HepG2 (cell line): Measurements from ENCODE around the gene DSTN. TPM values are rescaled to one million over a fixed set of nuclear protein-coding genes. Genes with fewer than 3 reads are reported as not detected.
A peak's percentile ranks its signal among the peaks of the same experiment; 100 is the strongest.

Experiments
- ATAC-seq: fragments of 200-7000 bp; cut with Tn5 transposase; 3 replicates; pipeline ENCODE4 v1.9.1; 2020; ENCODE audit warnings: mild to moderate bottlenecking, moderate library complexity
- BruUV-seq: library from RNA; stranded (reverse); fragments of 400-500 nt; replicated peaks from 2 replicates; lab custom pipeline; 2021; lab: Mats Ljungman, UMichigan
- CTCF ChIA-PET: fragments of 300-600 bp; formaldehyde crosslinking; extraction: SDS; loops from one replicate; lab custom pipeline; 2021; ENCODE audit warnings: low total read pairs, inconsistent platforms, low intra/inter-chr PET ratio; lab: Yijun Ruan, JAX
- POLR2A ChIA-PET: fragments of 350-600 bp; sonication (Branson Sonifier 250); formaldehyde crosslinking; loops from one replicate; lab custom pipeline; 2020; ENCODE audit warnings: antibody characterized with exemption, inconsistent platforms; lab: Yijun Ruan, JAX
- DNase-seq: peaks from one replicate; pipeline ENCODE4 v3.0.0-alpha.2; 2015; ENCODE audit warnings: low spot score
- FAIRE-seq: peaks from 3 replicates; lab custom pipeline; 2011; peaks lifted over from hg19 to GRCh38; lab: Jason Lieb, UNC
- H2AFZ ChIP-seq: one replicate; pipeline ENCODE4 v1.6.1; 2011; ENCODE audit warnings: low read length, inconsistent platforms
- H3K27ac ChIP-seq: fragments of 300-600 bp; 3 replicates; pipeline ENCODE4 v1.8.0; 2011; ENCODE audit warnings: mixed run types, mild to moderate bottlenecking, mixed read lengths, low read length, inconsistent platforms; ENCODE audit not compliant: insufficient read depth; ENCODE audit errors: extremely low read length
- H3K27me3 ChIP-seq, 2 experiments: fragments of 200-600 bp in 1 of 2; 2 replicates in 1 of 2; 3 replicates in 1 of 2; pipeline versions ENCODE4 v1.6.0 to v1.8.0; 2011; ENCODE audit warnings: low read length in 2 of 2, mild to moderate bottlenecking in 2 of 2, moderate library complexity in 2 of 2, inconsistent platforms in 1 of 2; ENCODE audit not compliant: insufficient read depth in 2 of 2, control insufficient read depth in 1 of 2
- H3K36me3 ChIP-seq, 2 experiments: fragments of 200-600 bp in 1 of 2; replicated peaks in 1 of 2; 2 replicates in 1 of 2; 3 replicates in 1 of 2; pipeline versions ENCODE4 v1.5.1 to v1.8.0; 2011; ENCODE audit warnings: low read length in 2 of 2, inconsistent platforms in 1 of 2; ENCODE audit not compliant: insufficient read depth in 2 of 2, control insufficient read depth in 1 of 2
- H3K4me1 ChIP-seq: 2 replicates; pipeline ENCODE4 v1.5.1; 2012; ENCODE audit warnings: low read length, inconsistent platforms; ENCODE audit not compliant: insufficient read depth
- H3K4me2 ChIP-seq: 2 replicates; pipeline ENCODE4 v1.6.0; 2011; ENCODE audit warnings: low read depth, low read length, inconsistent platforms
- H3K4me3 ChIP-seq, 3 experiments: fragments of 200-600 bp in 1 of 3; sonication (generic), shearing (Covaris generic) in 1 of 3; replicated peaks in 1 of 3; 2 replicates each; pipeline ENCODE4 v1.5.1; 2011 to 2016; ENCODE audit warnings: low read length in 3 of 3, inconsistent platforms in 2 of 3, low read depth in 2 of 3, mild to moderate bottlenecking in 2 of 3, control low read depth in 1 of 3, mixed read lengths in 1 of 3; ENCODE audit not compliant: insufficient read depth in 1 of 3
- H3K79me2 ChIP-seq: one replicate; pipeline ENCODE4 v1.6.1; 2011; ENCODE audit warnings: low read length, inconsistent platforms; ENCODE audit not compliant: insufficient read depth
- H3K9ac ChIP-seq: 2 replicates; pipeline ENCODE4 v1.6.0; 2011; ENCODE audit warnings: mild to moderate bottlenecking, low read depth, low read length, inconsistent platforms; ENCODE audit not compliant: insufficient read depth
- H3K9me3 ChIP-seq: 2 replicates; pipeline ENCODE4 v1.5.1; 2012; ENCODE audit warnings: mild to moderate bottlenecking, low read length
- H4K20me1 ChIP-seq: 2 replicates; pipeline ENCODE4 v1.6.0; 2011; ENCODE audit warnings: inconsistent platforms, mild to moderate bottlenecking, low read length, moderate library complexity; ENCODE audit not compliant: insufficient read depth
- CREB1 ChIP-seq, 2 experiments: fragments of 450-650 bp in 1 of 2; IDR thresholded peaks; 2 replicates each; pipeline ENCODE4 v1.6.1; 2016 to 2017; ENCODE audit warnings: control low read depth in 1 of 2, mild to moderate bottlenecking in 1 of 2, missing compliant biosample characterization in 1 of 2, missing genetic modification characterization in 1 of 2
- FOSL2 ChIP-seq: sonication (generic); formaldehyde crosslinking; IDR thresholded peaks from 2 replicates; pipeline ENCODE4 v1.4.0; 2020; ENCODE audit warnings: missing genetic modification reagents
- GATAD2A ChIP-seq: IDR thresholded peaks from 2 replicates; pipeline ENCODE4 v1.6.1; 2016
- RELA ChIP-seq: sonication (generic); formaldehyde crosslinking; IDR thresholded peaks from 2 replicates; pipeline ENCODE4 v1.4.0; 2020; ENCODE audit warnings: missing genetic modification reagents
- REXO4 ChIP-seq: sonication (generic); formaldehyde crosslinking; IDR thresholded peaks from 2 replicates; pipeline ENCODE4 v1.8.0; 2022; ENCODE audit warnings: missing genetic modification reagents, mild to moderate bottlenecking, borderline replicate concordance
- SAP130 ChIP-seq: IDR thresholded peaks from 2 replicates; pipeline ENCODE4 v1.6.1; 2016; ENCODE audit warnings: low read depth
- SMARCE1 ChIP-seq: fragments of 450-650 bp; IDR thresholded peaks from 2 replicates; pipeline ENCODE4 v1.6.1; 2017; ENCODE audit warnings: borderline replicate concordance
- ZBTB46 ChIP-seq: sonication (generic); formaldehyde crosslinking; IDR thresholded peaks from 2 replicates; pipeline ENCODE4 v1.4.0; 2020; ENCODE audit warnings: mild to moderate bottlenecking, missing genetic modification reagents, borderline replicate concordance
- ZNF225 ChIP-seq: sonication (generic); formaldehyde crosslinking; IDR thresholded peaks from 2 replicates; pipeline ENCODE4 v1.4.0; 2020; ENCODE audit warnings: mild to moderate bottlenecking, missing genetic modification reagents
- ZNF33A ChIP-seq: sonication (generic); formaldehyde crosslinking; IDR thresholded peaks from 2 replicates; pipeline ENCODE4 v1.5.1; 2020; ENCODE audit warnings: missing genetic modification reagents, mild to moderate bottlenecking, moderate library complexity, borderline replicate concordance
- WGBS: methylation state at CpG from one replicate; pipeline ENCODE4 v1.1.6; 2017; ENCODE audit warnings: low lambda C conversion rate; 5-methylcytosine and 5-hydroxymethylcytosine counted together
- in situ Hi-C: cut with HindIII; loops from 2 replicates; pipeline ENCODE4 v1.10.0; 2017; ENCODE audit warnings: low pct_unique_long_range_greater_than_20kb; ENCODE audit not compliant: extremely low pct_ligation_motif_present
- intact Hi-C: fragments of 100-400 bp; cut with micrococcal nuclease; formaldehyde crosslinking; loops from one replicate; pipeline ENCODE4 v1.10.0; 2022; ENCODE audit not compliant: unreplicated experiment
- polyA plus RNA-seq, 8 experiments: library from polyadenylated mRNA; depleted of rRNA in 3 of 8; stranded (reverse) in 7 of 8; unstranded in 1 of 8; fragments of >200 nt; fragmentation: Illumina TruSeq in 4 of 8; extraction: Trizol in 4 of 8; gene quantifications; 2 replicates each; pipeline versions ENCODE4 v1.2.1 to v1.2.3, GENCODE V29; 2011 to 2016; ENCODE audit warnings: low read depth in 4 of 8, missing spikeins in 1 of 8, mixed read lengths in 1 of 8; ENCODE audit not compliant: insufficient read depth in 1 of 8
- total RNA-seq, 5 experiments: library from RNA; depleted of rRNA; stranded (reverse); fragments of >200 nt; fragmentation: Illumina TruSeq; extraction: Trizol; gene quantifications; 2 replicates each; pipeline ENCODE4 v1.2.3, GENCODE V29; 2016; ENCODE audit warnings: low read depth in 1 of 5

The DSTN gene
- total and polyA plus RNA-seq, 2 of the 13 experiments (the other 11 are each of a cell fraction or from before 2014, with no cell fraction given), result 27.6 to 106 TPM

- peak; percentile 59 for ATAC-seq
- POLR2A ChIA-PET, result interaction anchor here (0.9 to 6.6 kb wide), 2 partner anchors 13 to 15 kb away, joined by 3 to 33 read pairs; partner anchors contain the start of gene DSTN
- no peak for FAIRE-seq
- Histone ChIP-seq H4K20me1 (no peaks in the 10 kb centered on the region), H3K27ac (no peak overlapping the region), H3K4me2 (peak overlapping the region; percentile 59), H3K4me3 (no peak overlapping the region; a peak in 1 of 6 replicates), H3K36me3 (no peaks in the 10 kb centered on the region), H3K79me2 (no peaks in the 10 kb centered on the region), H3K9me3 (no peaks in the 10 kb centered on the region), H3K27me3 (no peaks in the 10 kb centered on the region), H2AFZ (no peak overlapping the region), H3K9ac (peak overlapping the region; percentile 50), H3K4me1 (peaks cover 38% of the 10 kb centered on the region)
- CTCF ChIA-PET, result no interaction called here
- TF ChIP-seq SAP130 (CRISPR knock-in tag), result peak; percentile 46; the same call in 1 of the 2 replicates
- TF ChIP-seq FOSL2 (CRISPR knock-in tag), result peak; percentile 64
- TF ChIP-seq RELA (CRISPR knock-in tag), result no peak
- no peak for TF ChIP-seq REXO4 (CRISPR knock-in tag)
- no peak for TF ChIP-seq ZNF33A (CRISPR knock-in tag)
- DNase-seq, result peak; percentile 50
- WGBS, result 18% methylated on average over 3 of the region's 3 CpGs
- intact Hi-C loops (loop anchor here (1.0 kb wide), 1 partner anchor 12 kb away; no protein-coding TSS in a partner anchor), in situ Hi-C loops (no loop called here)
- BruUV-seq, result no TSS peak
These were observed 12.2 kb upstream of the DSTN start for GRCh38 chr20:17557675-17558006.

GRCh38 chr20:17558154-17558940 is 11.5 kb upstream of the DSTN start:
- no peak overlapping the region for H2AFZ ChIP-seq
- H3K36me3 ChIP-seq, result no peaks in the 10 kb centered on the region
- 15% methylated on average over 7 of the region's 7 CpGs for WGBS
- H3K4me1 ChIP-seq, result peaks cover 42% of the 10 kb centered on the region
- ATAC-seq, result peak; percentile 72
- intact Hi-C loops (loop anchor here (1.0 kb wide), 1 partner anchor 11 kb away; no protein-coding TSS in a partner anchor), in situ Hi-C loops (no loop called here)
- H3K27ac ChIP-seq, result peak overlapping the region; percentile 48
- H3K79me2 ChIP-seq, result no peaks in the 10 kb centered on the region
- peak overlapping the region in 2 of 3 experiments; percentile 19 to 27; a peak in 3 of 6 replicates for H3K4me3 ChIP-seq
- H3K4me2 ChIP-seq, result peak overlapping the region; percentile 59
- DNase-seq, result peak; percentile 83
- POLR2A ChIA-PET, result interaction anchor here (0.8 to 6.6 kb wide), 2 partner anchors 12 to 305 kb away, joined by 3 to 33 read pairs; partner anchors contain the start of gene DSTN
- TSS peak; percentile 90 for BruUV-seq
- H4K20me1 ChIP-seq, result no peaks in the 10 kb centered on the region
- CTCF ChIA-PET, result interaction anchor here (0.6 kb wide), 1 partner anchor 11 kb away, joined by 3 read pairs; the partner anchor contains the start of gene DSTN
- no peaks in the 10 kb centered on the region for H3K27me3 ChIP-seq
- peak overlapping the region; percentile 50; the same call in 1 of the 2 replicates for H3K9ac ChIP-seq
- no peak for FAIRE-seq
- H3K9me3 ChIP-seq, result no peaks in the 10 kb centered on the region
- TF ChIP-seq CREB1 (IDR thresholded peaks at IDR 0.05), result 0 out of 2 replicates have a peak, but pooled peaks have one; percentile 3
- no peak for TF ChIP-seq CREB1 (CRISPR knock-in tag; IDR thresholded peaks at IDR 0.05)
- TF ChIP-seq ZBTB46 (CRISPR knock-in tag), result no peak
- TF ChIP-seq ZNF225, result no peak
- peak; percentile 43 for TF ChIP-seq GATAD2A
- TF ChIP-seq SMARCE1, result 0 out of 2 replicates have a peak, but pooled peaks have one; percentile 3
